Body of pancreas (tissue), 4 donors: ENCODE data around the gene CDC25C. TPM values are rescaled to one million over a fixed set of nuclear protein-coding genes. Genes with fewer than 3 reads are reported as not detected.

Source experiments
- ATAC-seq: fragments of 150-250 bp; one replicate; pipeline ENCODE4 v1.9.1; 2016
- DNase-seq, 4 donors: peaks; one replicate each; pipeline ENCODE4 v3.0.0-alpha.2; 2019
- H3K27ac ChIP-seq, 4 donors: fragments of 200-600 bp; sonication (generic); 1 replicate in 3 of 4; 2 replicates in 1 of 4; pipeline versions ENCODE4 v1.5.1 to v1.6.1; 2016 to 2019; ENCODE audit warnings: mild to moderate bottlenecking in 1 of 4, mixed read lengths in 1 of 4, moderate library complexity in 1 of 4
- H3K27me3 ChIP-seq, 2 donors: fragments of 200-600 bp; sonication (generic); one replicate each; pipeline ENCODE4 v1.6.0; 2016; ENCODE audit warnings: mild to moderate bottlenecking in 1 of 2
- H3K36me3 ChIP-seq, 2 donors: fragments of 200-600 bp; sonication (generic); replicated peaks in 1 of 2; 2 replicates each; pipeline ENCODE4 v1.5.1; 2016; ENCODE audit warnings: low read depth in 2 of 2; ENCODE audit not compliant: insufficient read depth in 1 of 2
- H3K4me1 ChIP-seq: fragments of 200-600 bp; sonication (generic); one replicate; pipeline ENCODE4 v1.6.0; 2016
- H3K4me3 ChIP-seq, 2 donors: fragments of 200-600 bp; sonication (generic); 1 replicate in 1 of 2; 2 replicates in 1 of 2; pipeline ENCODE4 v1.5.1; 2016 to 2019
- H3K9me3 ChIP-seq, 3 donors: fragments of 200-600 bp; sonication (generic); 1 replicate in 2 of 3; 2 replicates in 1 of 3; pipeline ENCODE4 v1.5.1; 2016
- POLR2A ChIP-seq, 3 donors: fragments of 450-650 bp; IDR thresholded peaks; one replicate each; pipeline ENCODE4 v1.6.1; 2016; ENCODE audit warnings: antibody characterized with exemption in 3 of 3, mild to moderate bottlenecking in 2 of 3
- WGBS, 2 donors: methylation state at CpG; one replicate each; pipeline ENCODE4 v1.1.5; 2017; 5-methylcytosine and 5-hydroxymethylcytosine counted together
- intact Hi-C: fragments of 100-400 bp; cut with DNase I; formaldehyde crosslinking; loops from one replicate; pipeline ENCODE4 v1.15.1; 2023
- total RNA-seq, 2 donors: library from RNA; depleted of rRNA; stranded (reverse); fragments of >200 nt; gene quantifications; one replicate each; pipeline ENCODE4 v1.1.0, GENCODE V29; 2016
- TF ChIP-seq, protein P1 (sequence below), 7 experiments: fragments of 450-650 bp in 4 of 7; fragments of 200-600 bp in 3 of 7; sonication (generic) in 3 of 7; IDR thresholded peaks; one replicate each; pipeline ENCODE4 v1.5.1; 2016 to 2019; ENCODE audit warnings: antibody characterized with exemption in 7 of 7

Gene CDC25C
- total RNA-seq, 2 donors from 2014 or later: not detected

DNA sequence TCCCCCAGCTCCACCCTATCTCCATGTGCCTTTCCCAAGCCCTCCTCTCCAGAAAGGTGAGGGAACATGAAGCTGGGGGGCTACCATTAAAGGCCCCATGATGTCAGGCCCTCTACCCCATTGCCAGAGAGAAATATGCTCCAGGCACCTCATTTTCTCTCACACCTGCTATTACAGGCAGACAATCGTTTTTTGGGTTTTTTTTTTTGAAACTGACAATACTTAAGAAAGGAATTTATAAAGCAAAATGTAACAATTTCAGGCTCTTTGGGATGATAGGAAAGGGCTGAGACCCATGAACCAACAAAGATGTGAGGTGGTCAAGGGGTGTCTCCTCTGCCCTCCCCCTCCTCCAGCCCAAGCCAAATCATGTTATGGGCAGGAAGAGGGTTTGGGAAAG lies 55.7 kb downstream of the CDC25C start:
- H3K4me1 ChIP-seq: peaks cover 30% of the 10 kb centered on the region
- H3K27me3 ChIP-seq: no peaks in the 10 kb centered on the region
- no peaks in the 10 kb centered on the region for H3K9me3 ChIP-seq
- no peak for ATAC-seq
- intact Hi-C loops: no loop called here
- TF ChIP-seq, protein P1, sequence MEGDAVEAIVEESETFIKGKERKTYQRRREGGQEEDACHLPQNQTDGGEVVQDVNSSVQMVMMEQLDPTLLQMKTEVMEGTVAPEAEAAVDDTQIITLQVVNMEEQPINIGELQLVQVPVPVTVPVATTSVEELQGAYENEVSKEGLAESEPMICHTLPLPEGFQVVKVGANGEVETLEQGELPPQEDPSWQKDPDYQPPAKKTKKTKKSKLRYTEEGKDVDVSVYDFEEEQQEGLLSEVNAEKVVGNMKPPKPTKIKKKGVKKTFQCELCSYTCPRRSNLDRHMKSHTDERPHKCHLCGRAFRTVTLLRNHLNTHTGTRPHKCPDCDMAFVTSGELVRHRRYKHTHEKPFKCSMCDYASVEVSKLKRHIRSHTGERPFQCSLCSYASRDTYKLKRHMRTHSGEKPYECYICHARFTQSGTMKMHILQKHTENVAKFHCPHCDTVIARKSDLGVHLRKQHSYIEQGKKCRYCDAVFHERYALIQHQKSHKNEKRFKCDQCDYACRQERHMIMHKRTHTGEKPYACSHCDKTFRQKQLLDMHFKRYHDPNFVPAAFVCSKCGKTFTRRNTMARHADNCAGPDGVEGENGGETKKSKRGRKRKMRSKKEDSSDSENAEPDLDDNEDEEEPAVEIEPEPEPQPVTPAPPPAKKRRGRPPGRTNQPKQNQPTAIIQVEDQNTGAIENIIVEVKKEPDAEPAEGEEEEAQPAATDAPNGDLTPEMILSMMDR (IDR thresholded peaks at IDR 0.05): no peak
- no peak for TF ChIP-seq POLR2A (IDR thresholded peaks at IDR 0.05)
- no peak for DNase-seq
- no peak overlapping the region for H3K4me3 ChIP-seq
- no peaks in the 10 kb centered on the region for H3K36me3 ChIP-seq
- H3K27ac ChIP-seq: no peak overlapping the region
- 21 to 23% methylated on average over 1 of the region's 1 CpG for WGBS, 2 donors

DNA sequence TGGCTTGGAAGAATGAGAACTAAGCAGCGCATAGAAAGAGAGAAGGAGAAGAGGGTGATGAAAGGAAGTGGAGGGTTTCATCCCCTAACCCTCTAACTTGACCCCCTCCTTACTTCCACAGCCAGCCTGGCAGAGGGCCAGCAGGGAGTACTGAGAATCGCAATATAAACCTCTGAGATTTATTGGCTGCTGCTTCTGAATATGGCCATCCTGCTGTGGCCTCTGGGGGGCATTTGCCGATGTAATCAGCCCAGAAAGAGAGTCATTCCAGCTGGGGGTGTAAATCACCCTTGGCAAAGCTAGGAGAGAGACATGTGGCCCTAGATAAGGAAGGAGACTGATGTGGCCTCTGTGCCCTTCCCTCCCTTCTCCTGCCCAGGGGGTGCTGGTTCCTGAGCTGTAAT lies 56.2 kb downstream of the CDC25C start:
- intact Hi-C loops: no loop called here
- Histone ChIP-seq H3K4me3 (no peak overlapping the region), H3K27me3 (no peaks in the 10 kb centered on the region), H3K4me1 (peaks cover 30% of the 10 kb centered on the region), H3K27ac (no peak overlapping the region), H3K36me3 (no peaks in the 10 kb centered on the region), H3K9me3 (no peaks in the 10 kb centered on the region)
- ATAC-seq (no peak), DNase-seq (peak in 2 of 4 donors; percentile 12 to 20)
- WGBS, 2 donors: 40 to 45% methylated on average over 3 of the region's 3 CpGs
- TF ChIP-seq POLR2A (IDR thresholded peaks at IDR 0.05): no peak
- TF ChIP-seq, protein P1 (IDR thresholded peaks at IDR 0.05): no peak

DNA sequence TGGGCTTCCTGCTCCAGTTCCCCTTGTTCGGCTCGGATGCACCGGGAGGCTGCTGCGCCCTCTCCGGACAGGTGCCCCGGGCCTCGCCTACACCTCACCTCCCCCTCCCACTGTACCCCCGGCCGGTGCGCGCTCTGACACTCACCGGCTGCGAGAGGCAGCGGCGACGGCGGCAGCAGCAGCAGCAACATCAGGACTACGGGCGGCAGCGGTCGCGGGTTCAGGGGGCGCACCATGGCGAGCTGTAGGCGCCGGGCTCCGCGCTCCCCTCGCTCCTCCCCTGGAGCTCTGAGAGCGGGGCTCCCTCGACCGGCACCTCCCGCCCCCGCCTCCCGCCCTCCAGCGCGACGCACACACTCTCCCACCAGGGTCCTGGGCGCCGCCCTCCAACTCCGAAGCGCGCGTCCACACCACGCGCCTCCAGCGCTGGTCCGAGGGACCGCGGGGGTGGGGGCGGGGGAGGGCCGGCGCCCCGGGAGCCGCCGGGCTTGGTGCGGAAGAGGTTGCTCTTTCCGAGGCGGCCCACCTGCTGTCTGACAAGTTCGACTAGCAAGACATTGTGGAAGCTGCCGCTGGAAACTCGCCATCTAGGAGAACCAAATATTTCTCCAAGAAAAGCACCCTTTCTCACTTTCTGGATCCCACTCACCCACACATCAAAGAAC lies 57.3 kb downstream of the CDC25C start, which contains the start of gene GFRA3:
GFRA3 (minus strand) TSS at position 433 of the 665 bp plus-strand sequence; CDS start at position 236, 197 bp downstream.
- DNase-seq (peak in 2 of 4 donors; percentile 6 to 13), ATAC-seq (peak; percentile 42)
- Histone ChIP-seq H3K4me1 (peaks cover 30% of the 10 kb centered on the region), H3K4me3 (peak within 1 kb of the TSS in 1 of 2 donors; percentile 8), H3K27me3 (no peaks in the 10 kb centered on the region), H3K27ac (no peak within 1 kb of the TSS), H3K9me3 (no peaks in the 10 kb centered on the region), H3K36me3 (no peaks in the 10 kb centered on the region)
- 15 to 18% methylated on average over 5 to 51 of the region's 62 CpGs for WGBS, 2 donors
- intact Hi-C loops: no loop called here
- TF ChIP-seq, protein P1 (IDR thresholded peaks at IDR 0.05): no peak
- no peak for TF ChIP-seq POLR2A (IDR thresholded peaks at IDR 0.05)

DNA sequence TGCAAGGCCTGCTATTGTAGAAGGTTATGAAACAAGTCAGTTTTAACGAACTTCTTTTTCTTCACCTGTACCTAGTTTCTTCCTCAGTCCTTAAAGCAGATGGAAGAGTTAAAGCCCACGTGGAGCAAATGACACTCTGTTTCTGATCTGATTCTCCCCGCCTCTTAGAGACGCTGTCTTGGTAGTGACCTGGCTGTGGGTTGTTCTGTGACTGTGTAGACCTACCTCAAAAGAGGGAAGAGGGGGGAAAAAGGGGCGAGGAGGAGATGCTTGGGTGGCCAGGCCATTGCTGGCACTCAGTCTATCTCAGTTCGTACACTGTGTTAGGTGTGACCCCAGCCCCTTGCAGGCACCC lies 57.8 kb downstream of the CDC25C start:
- intact Hi-C loops: no loop called here
- no peak for ATAC-seq
- peaks cover 30% of the 10 kb centered on the region for H3K4me1 ChIP-seq
- H3K4me3 ChIP-seq: peak overlapping the region in 1 of 2 donors; percentile 8
- no peak for TF ChIP-seq POLR2A (IDR thresholded peaks at IDR 0.05)
- TF ChIP-seq, protein P1 (IDR thresholded peaks at IDR 0.05): no peak
- no peak overlapping the region for H3K27ac ChIP-seq
- no peaks in the 10 kb centered on the region for H3K9me3 ChIP-seq
- H3K36me3 ChIP-seq: no peaks in the 10 kb centered on the region
- no peaks in the 10 kb centered on the region for H3K27me3 ChIP-seq
- no peak for DNase-seq
- WGBS, 2 donors: 59 to 65% methylated on average over 5 to 6 of the region's 6 CpGs

DNA sequence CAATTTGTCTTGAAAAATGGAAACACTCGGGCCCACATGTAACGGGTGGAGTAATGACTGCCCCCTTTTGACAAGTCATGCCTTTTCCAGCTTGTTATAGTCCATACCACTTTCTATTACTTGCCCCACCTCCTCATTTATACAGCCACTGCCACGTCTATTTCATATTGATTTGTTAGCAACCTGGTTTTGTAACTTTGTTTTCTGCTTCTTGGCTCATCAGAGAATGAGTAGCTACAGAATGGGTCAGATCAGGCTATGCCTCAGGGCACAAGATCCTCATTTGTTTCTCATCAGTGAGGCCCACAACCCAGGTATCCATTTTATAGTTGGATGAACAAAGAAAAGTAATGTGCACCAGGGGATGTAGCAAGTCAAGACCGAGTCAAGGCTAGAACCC lies 58.9 kb downstream of the CDC25C start:
- Histone ChIP-seq H3K27me3 (no peaks in the 10 kb centered on the region), H3K9me3 (no peaks in the 10 kb centered on the region), H3K27ac (no peak overlapping the region), H3K36me3 (no peaks in the 10 kb centered on the region), H3K4me1 (peaks cover 30% of the 10 kb centered on the region), H3K4me3 (no peak overlapping the region)
- intact Hi-C loops: no loop called here
- no peak for ATAC-seq
- 80 to 83% methylated on average over 4 of the region's 4 CpGs for WGBS, 2 donors
- TF ChIP-seq POLR2A (IDR thresholded peaks at IDR 0.05): no peak
- TF ChIP-seq, protein P1 (IDR thresholded peaks at IDR 0.05): no peak
- no peak for DNase-seq
